ENCODE results near the gene PXMP4.

Gene PXMP4

DNA sequence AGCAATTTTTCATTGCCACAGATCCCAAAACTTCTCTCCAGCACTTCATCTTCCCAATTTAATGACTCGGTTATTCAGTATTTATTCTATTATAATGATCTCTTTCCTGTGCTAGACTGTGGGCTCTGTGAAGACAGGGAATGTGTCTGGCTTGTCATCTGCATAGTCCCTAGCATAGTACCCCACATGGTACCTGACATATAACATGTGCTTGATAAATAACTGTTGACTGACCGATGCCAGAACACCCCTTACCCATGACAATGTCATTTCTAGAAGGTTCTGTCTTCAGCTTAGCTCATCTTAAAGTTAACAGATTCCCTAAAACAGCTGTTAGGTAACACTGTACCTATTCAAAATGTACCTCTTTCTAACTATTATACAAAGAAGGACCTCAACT is 3.6 kb downstream of the PXMP4 start:
- Histone ChIP-seq H3K9me3 (ENCODE audit: control insufficient read depth, low read length) (no peaks in the 10 kb centered on the region), H3K4me3 (ENCODE audit: low read length) (no peak overlapping the region), H3K36me3 (ENCODE audit: control insufficient read depth, insufficient read depth, low read length, severe bottlenecking) (peaks cover 22% of the 10 kb centered on the region), H3K9ac (ENCODE audit: low read length) (no peak overlapping the region), H3K4me1 (ENCODE audit: control insufficient read depth, insufficient read depth, low read length) (peaks cover 8% of the 10 kb centered on the region), H3K27me3 (replicated peaks; ENCODE audit: control insufficient read depth, insufficient read depth, low read length) (no peaks in the 10 kb centered on the region)
- DNase-seq (ENCODE audit: low read depth): no peak

DNA sequence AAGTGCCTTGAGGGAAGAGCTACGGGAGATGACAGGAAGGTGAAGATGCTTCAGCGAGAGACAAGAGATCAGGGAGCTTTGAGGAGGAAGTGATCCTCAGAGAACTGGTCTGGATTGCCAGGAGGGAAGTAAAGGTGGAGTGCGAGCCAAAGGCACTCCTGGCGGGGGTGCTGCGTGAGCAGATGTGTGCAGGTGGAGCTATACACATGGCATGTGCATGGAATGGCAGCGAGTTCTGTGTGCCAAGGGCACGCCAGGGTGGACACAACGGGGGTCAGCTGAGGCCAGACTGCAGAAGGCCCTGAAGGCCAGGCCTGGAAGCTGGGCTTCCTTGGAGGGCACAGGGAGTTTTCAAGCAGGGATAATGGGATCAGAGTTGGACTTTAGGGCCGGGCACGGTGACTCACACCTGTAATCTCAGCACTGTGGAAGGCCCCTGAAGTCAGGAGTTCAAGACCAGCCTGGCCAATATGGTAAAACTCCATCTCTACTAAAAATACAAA is 6.2 kb downstream of the PXMP4 start:
- Histone ChIP-seq H3K9me3 (ENCODE audit: control insufficient read depth, low read length) (no peaks in the 10 kb centered on the region), H3K27me3 (replicated peaks; ENCODE audit: control insufficient read depth, insufficient read depth, low read length) (no peaks in the 10 kb centered on the region), H3K36me3 (ENCODE audit: control insufficient read depth, insufficient read depth, low read length, severe bottlenecking) (peaks cover 28% of the 10 kb centered on the region), H3K4me1 (ENCODE audit: control insufficient read depth, insufficient read depth, low read length) (peaks cover 5% of the 10 kb centered on the region), H3K4me3 (ENCODE audit: low read length) (no peak overlapping the region), H3K9ac (ENCODE audit: low read length) (no peak overlapping the region)
- DNase-seq (ENCODE audit: low read depth): no peak

DNA sequence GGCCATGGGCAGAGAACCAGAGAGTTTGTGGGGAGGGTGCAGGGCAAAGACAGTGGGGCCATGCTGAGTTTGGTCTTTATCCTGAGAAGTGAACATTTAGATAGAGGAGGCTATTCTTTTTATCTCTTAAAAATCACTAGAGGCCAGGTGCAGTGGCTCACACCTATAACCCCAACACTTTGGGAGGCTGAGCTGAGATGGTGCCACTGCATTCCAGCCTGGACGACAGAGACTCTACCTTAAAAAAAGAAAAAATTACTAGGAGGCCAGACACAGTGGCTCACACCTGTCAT is 8.7 kb downstream of the PXMP4 start:
- no peak overlapping the region for H3K4me3 ChIP-seq (ENCODE audit: low read length)
- no peaks in the 10 kb centered on the region for H3K9me3 ChIP-seq (ENCODE audit: control insufficient read depth, low read length)
- H3K27me3 ChIP-seq (replicated peaks; ENCODE audit: control insufficient read depth, insufficient read depth, low read length): no peaks in the 10 kb centered on the region
- H3K9ac ChIP-seq (ENCODE audit: low read length): no peak overlapping the region
- peaks cover 38% of the 10 kb centered on the region for H3K36me3 ChIP-seq (ENCODE audit: control insufficient read depth, insufficient read depth, low read length, severe bottlenecking)
- H3K4me1 ChIP-seq (ENCODE audit: control insufficient read depth, insufficient read depth, low read length): peaks cover 5% of the 10 kb centered on the region
- no peak for DNase-seq (ENCODE audit: low read depth)

DNA sequence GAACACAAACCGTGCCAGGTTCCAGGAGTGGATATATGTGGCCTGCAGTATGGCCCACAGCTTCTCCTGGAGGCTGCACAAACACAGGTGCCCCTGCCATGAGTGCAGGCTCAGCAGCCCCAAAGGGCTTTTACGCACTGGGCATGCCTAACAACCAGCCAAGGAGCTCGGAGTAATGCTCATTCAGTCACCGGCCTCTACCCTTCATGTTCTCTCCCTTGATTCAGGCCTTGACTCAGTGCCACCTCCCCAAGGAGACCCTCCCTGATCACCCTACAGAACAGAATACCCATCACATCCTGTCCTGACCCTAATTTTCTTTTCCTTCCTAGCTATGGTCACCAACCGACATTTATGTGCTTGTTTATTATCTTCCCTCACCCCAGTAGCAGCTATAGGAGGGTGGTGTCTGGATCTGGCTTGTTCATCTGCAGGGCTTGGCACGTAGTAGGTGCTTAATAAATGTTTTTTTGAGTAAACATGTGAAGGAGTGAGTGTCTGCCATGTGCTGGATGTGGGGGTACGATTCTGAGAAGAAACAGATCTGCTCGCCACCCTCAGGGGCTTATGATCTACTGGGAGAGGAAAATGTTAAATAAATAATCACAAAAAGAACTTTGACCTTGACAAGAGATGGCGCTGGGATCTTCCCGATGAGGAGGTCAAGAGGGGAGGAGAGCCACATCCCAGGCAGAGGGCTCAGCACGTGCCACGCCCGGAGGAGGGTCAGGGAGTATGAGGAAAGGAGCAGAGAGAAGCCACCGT is 9.2 kb downstream of the PXMP4 start:
- DNase-seq (ENCODE audit: low read depth): no peak
- Histone ChIP-seq H3K9me3 (ENCODE audit: control insufficient read depth, low read length) (no peaks in the 10 kb centered on the region), H3K4me3 (ENCODE audit: low read length) (no peak overlapping the region), H3K36me3 (ENCODE audit: control insufficient read depth, insufficient read depth, low read length, severe bottlenecking) (peaks cover 38% of the 10 kb centered on the region), H3K27me3 (replicated peaks; ENCODE audit: control insufficient read depth, insufficient read depth, low read length) (no peaks in the 10 kb centered on the region), H3K4me1 (ENCODE audit: control insufficient read depth, insufficient read depth, low read length) (peaks cover 5% of the 10 kb centered on the region), H3K9ac (ENCODE audit: low read length) (no peak overlapping the region)

DNA sequence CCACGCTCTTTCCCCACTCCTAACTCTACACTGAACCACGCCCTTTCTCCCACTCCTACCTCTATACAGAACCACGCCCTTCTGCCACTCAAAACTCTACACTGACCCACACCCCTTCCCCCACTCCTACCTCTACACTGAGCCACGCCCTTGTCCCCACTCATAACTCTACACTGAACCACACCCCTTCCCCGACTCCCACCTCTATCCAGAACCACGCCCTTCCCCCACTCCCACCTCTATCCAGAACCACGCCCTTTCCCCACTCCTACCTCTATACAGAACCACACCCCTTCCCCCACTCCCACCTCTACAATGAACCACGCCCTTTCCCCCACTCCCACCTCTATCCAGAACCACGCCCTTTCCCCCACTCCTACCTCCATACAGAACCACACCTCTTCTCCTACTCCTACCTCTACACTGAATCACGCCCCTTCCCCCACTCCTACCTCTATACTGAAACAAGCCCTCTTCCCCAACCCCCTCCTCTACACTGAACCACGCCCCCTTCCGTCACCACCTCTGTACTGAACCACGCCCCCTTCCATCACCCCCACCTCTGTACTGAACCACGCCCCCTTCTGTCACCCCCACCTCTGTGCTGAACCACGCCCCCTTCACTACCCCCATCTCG is 10.1 kb downstream of the PXMP4 start:
- Histone ChIP-seq H3K4me3 (ENCODE audit: low read length) (no peak overlapping the region), H3K9ac (ENCODE audit: low read length) (no peak overlapping the region), H3K4me1 (ENCODE audit: control insufficient read depth, insufficient read depth, low read length) (peaks cover 5% of the 10 kb centered on the region), H3K36me3 (ENCODE audit: control insufficient read depth, insufficient read depth, low read length, severe bottlenecking) (peaks cover 38% of the 10 kb centered on the region), H3K9me3 (ENCODE audit: control insufficient read depth, low read length) (no peaks in the 10 kb centered on the region), H3K27me3 (replicated peaks; ENCODE audit: control insufficient read depth, insufficient read depth, low read length) (no peaks in the 10 kb centered on the region)
- DNase-seq (ENCODE audit: low read depth): no peak

DNA sequence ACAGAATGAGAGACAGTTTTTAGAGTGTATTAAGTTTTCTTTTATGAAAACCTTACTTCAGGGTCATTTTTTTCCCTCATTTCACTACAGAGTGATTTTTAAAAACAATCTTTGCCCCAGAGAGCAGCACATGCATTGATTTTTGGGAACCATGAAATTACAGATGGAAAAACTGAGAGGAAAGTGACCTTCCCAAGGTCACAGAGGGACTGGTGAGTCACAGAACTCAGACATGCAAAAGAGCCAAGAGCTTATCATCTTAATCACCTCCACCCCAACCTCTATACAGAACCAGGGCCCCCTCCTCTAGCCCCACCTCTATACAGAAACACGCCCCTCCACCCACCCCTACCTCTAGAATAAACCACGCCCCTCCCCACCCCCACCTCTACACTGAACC is 10.7 kb downstream of the PXMP4 start:
- Histone ChIP-seq H3K36me3 (ENCODE audit: control insufficient read depth, insufficient read depth, low read length, severe bottlenecking) (peaks cover 34% of the 10 kb centered on the region), H3K4me1 (ENCODE audit: control insufficient read depth, insufficient read depth, low read length) (peaks cover 5% of the 10 kb centered on the region), H3K9me3 (ENCODE audit: control insufficient read depth, low read length) (no peaks in the 10 kb centered on the region), H3K27me3 (replicated peaks; ENCODE audit: control insufficient read depth, insufficient read depth, low read length) (no peaks in the 10 kb centered on the region), H3K4me3 (ENCODE audit: low read length) (no peak overlapping the region), H3K9ac (ENCODE audit: low read length) (no peak overlapping the region)
- no peak for DNase-seq (ENCODE audit: low read depth)

DNA sequence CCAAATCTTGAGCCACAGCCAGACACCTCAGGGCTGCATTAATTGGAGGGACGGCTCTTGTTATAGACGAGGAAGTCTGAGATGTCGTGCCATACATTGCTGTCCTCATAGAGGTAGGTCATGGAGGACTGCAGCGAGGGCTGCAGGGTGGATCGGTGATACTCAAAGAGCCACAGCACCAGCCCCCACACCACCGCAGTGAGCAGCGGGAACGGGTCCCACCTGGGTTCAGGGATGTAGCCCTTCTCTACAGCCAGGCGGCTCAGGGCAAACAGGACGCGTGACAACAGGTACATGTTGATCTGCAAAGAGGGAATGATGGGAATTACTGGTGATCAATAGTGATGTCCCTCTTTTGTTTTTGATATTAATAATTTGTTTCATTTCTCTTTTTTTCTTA is 12.4 kb downstream of the PXMP4 start:
- H3K4me1 ChIP-seq (ENCODE audit: control insufficient read depth, insufficient read depth, low read length): peaks cover 5% of the 10 kb centered on the region
- H3K9ac ChIP-seq (ENCODE audit: low read length): no peak overlapping the region
- DNase-seq (ENCODE audit: low read depth): no peak
- H3K9me3 ChIP-seq (ENCODE audit: control insufficient read depth, low read length): no peaks in the 10 kb centered on the region
- no peak overlapping the region for H3K4me3 ChIP-seq (ENCODE audit: low read length)
- H3K36me3 ChIP-seq (ENCODE audit: control insufficient read depth, insufficient read depth, low read length, severe bottlenecking): peaks cover 24% of the 10 kb centered on the region
- H3K27me3 ChIP-seq (replicated peaks; ENCODE audit: control insufficient read depth, insufficient read depth, low read length): no peaks in the 10 kb centered on the region

DNA sequence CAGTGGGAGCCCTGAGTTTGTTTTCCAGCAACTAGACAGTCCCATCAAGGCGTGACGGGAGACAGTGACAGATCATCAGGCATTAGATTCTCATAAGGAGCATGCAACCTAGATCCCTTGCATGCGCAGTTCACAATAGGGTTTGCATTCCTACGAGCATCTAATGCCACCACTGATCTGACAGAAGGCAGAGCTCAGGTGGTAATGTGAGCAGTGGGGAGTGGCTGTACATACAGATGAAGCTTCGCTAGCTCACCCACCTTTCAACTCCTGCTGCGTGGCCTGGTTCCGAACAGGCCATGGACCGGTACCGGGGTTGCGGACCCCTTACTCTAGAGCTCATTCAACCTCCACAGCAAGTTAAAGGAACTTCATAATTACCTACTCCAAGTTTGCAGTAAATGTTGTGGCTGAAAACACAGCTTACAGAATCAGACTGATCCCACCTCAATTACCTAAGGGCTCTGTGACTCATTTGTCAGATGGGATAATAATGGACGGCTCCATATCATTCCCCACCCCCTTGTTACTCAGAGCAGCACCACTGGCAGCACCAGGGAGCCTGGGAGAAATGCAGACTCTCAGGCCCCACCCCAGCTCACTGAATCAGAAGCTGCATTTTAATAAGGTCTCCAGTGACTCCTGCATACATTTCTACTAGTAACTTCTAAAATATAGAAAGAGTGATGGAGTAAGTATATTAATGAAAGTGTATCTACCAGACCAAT is 15.7 kb downstream of the PXMP4 start:
- peaks cover 10% of the 10 kb centered on the region for H3K36me3 ChIP-seq (ENCODE audit: control insufficient read depth, insufficient read depth, low read length, severe bottlenecking)
- H3K4me1 ChIP-seq (ENCODE audit: control insufficient read depth, insufficient read depth, low read length): peaks cover 4% of the 10 kb centered on the region
- DNase-seq (ENCODE audit: low read depth): no peak
- H3K27me3 ChIP-seq (replicated peaks; ENCODE audit: control insufficient read depth, insufficient read depth, low read length): no peaks in the 10 kb centered on the region
- no peaks in the 10 kb centered on the region for H3K9me3 ChIP-seq (ENCODE audit: control insufficient read depth, low read length)
- H3K4me3 ChIP-seq (ENCODE audit: low read length): no peak overlapping the region
- H3K9ac ChIP-seq (ENCODE audit: low read length): no peak overlapping the region

DNA sequence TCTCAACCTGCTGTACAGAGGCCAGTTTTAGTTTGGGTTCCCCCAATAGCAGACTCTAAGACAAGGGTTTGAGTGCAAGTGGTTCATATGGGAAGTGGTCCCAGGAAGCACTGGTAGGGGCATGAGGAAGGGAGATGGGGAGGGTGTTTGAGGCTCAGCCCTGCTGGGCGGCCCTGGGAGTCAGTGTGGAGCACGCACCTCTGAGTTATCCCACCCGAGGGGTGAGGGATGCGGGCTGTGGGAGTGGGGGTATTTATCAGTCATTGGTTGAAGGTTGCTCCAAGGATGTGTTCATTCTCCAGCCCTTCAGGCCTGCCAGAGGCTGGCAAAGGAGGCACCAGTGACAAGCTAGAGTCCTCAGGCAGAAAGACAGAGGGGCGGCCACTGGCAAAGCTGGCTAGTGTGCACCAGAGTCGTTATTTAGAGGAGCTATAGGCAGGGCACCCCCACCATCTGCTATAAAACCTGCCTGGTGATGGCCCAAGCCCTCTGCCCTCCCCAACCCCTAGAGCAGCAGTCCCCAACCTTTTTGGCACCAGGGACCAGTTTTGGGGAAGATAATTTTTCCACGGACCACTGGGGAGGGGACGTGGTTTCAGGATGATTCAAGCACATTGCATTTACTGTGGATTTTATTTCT is 16.5 kb downstream of the PXMP4 start:
- no peak for DNase-seq (ENCODE audit: low read depth)
- H3K27me3 ChIP-seq (replicated peaks; ENCODE audit: control insufficient read depth, insufficient read depth, low read length): no peaks in the 10 kb centered on the region
- H3K4me3 ChIP-seq (ENCODE audit: low read length): no peak overlapping the region
- H3K9ac ChIP-seq (ENCODE audit: low read length): no peak overlapping the region
- H3K36me3 ChIP-seq (ENCODE audit: control insufficient read depth, insufficient read depth, low read length, severe bottlenecking): peaks cover 10% of the 10 kb centered on the region
- no peaks in the 10 kb centered on the region for H3K4me1 ChIP-seq (ENCODE audit: control insufficient read depth, insufficient read depth, low read length)
- no peaks in the 10 kb centered on the region for H3K9me3 ChIP-seq (ENCODE audit: control insufficient read depth, low read length)

DNA sequence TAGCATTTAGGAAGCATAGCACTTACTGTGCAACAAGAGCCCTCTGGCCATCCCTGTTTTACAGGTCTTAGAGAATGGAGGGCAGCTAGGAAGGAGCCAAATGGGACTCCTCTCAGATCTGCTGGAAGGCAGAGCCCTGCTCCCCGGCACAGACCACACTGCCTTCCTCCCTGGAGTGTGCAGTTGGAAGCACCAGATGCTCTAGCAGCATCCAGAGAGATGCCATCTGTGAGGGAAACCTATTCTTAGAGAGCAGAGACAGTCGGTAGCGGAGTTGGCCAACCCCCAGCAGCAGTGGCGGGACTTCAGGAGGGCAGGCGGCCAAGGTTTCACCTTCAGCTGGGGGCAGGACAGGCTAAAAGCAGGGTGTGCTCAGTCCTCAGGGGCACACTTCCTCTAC is 17.2 kb downstream of the PXMP4 start:
- H3K4me3 ChIP-seq (ENCODE audit: low read length): no peak overlapping the region
- H3K27me3 ChIP-seq (replicated peaks; ENCODE audit: control insufficient read depth, insufficient read depth, low read length): no peaks in the 10 kb centered on the region
- DNase-seq (ENCODE audit: low read depth): no peak
- H3K9me3 ChIP-seq (ENCODE audit: control insufficient read depth, low read length): no peaks in the 10 kb centered on the region
- peaks cover 10% of the 10 kb centered on the region for H3K36me3 ChIP-seq (ENCODE audit: control insufficient read depth, insufficient read depth, low read length, severe bottlenecking)
- H3K4me1 ChIP-seq (ENCODE audit: control insufficient read depth, insufficient read depth, low read length): no peaks in the 10 kb centered on the region
- no peak overlapping the region for H3K9ac ChIP-seq (ENCODE audit: low read length)

Measured in adipocyte (in vitro differentiated cells).